Activated T-cell treated with anti-CD3 and anti-CD28 coated beads, Interleukin-2, amount 50 U/mL, for 4 hours (primary cell): Measurements from ENCODE around the gene CELF5. TPM values are rescaled to one million over a fixed set of nuclear protein-coding genes. Genes with fewer than 3 reads are reported as not detected.
A peak's percentile ranks its signal among the peaks of the same experiment; 100 is the strongest.
"Not testable (repeated sequence)": the region's sequence is repeated elsewhere in the genome, so short reads cannot be mapped to it uniquely, and the experiment has no call there.

Experiments
- ATAC-seq, 2 donors: fragments of 200-7000 bp; cut with Tn5 transposase; one replicate each; pipeline ENCODE4 v1.10.0; 2021
- DNase-seq: peaks from one replicate; pipeline ENCODE4 v3.0.0-alpha.2; 2020
- H3K27me3 Mint-ChIP-seq: one replicate; pipeline ENCODE4 v1.8.0; 2021; ENCODE audit warnings: low read depth, mixed read lengths
- H3K36me3 Mint-ChIP-seq: one replicate; pipeline ENCODE4 v1.8.0; 2022; ENCODE audit warnings: mixed read lengths; ENCODE audit not compliant: insufficient read depth
- H3K4me1 Mint-ChIP-seq: one replicate; pipeline ENCODE4 v1.8.0; 2021; ENCODE audit warnings: low read depth, mixed read lengths
- H3K4me3 Mint-ChIP-seq: one replicate; pipeline ENCODE4 v1.8.0; 2021; ENCODE audit warnings: mild to moderate bottlenecking, moderate library complexity, mixed read lengths
- H3K9me3 Mint-ChIP-seq: one replicate; pipeline ENCODE4 v1.8.0; 2021; ENCODE audit warnings: mixed read lengths
- total RNA-seq, 3 donors: library from RNA; stranded (reverse); gene quantifications; one replicate each; pipeline ENCODE4 v1.2.1, GENCODE V29; 2021

The CELF5 gene
- total RNA-seq, 3 donors from 2014 or later = 0.05 to 0.38 TPM; not detected in 1

DNA sequence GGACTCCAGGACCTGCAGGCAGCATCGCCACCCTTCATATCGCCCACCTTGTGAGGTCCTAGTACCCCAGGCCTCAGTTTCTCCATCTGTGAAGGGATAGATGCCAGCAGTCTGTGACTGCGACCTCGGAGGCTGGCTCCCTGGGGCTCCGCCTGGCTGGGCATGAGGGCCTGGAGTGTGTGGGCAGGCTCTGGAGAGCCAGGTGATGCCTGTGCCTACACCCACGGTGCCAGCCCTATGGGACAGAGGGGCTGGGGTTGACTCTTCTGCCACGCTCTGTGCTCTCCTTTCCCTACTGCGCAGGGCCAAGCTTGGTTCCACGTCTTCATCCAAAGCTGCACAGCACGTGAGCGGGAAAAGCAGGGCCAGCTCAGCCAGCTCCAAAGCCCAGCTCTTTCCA is 115.9 kb downstream of the CELF5 start:
- no peak overlapping the region for H3K4me3 Mint-ChIP-seq
- no peaks in the 10 kb centered on the region for H3K36me3 Mint-ChIP-seq
- no peak for DNase-seq
- H3K27me3 Mint-ChIP-seq = no peaks in the 10 kb centered on the region
- no peaks in the 10 kb centered on the region for H3K9me3 Mint-ChIP-seq
- ATAC-seq = no peak
- H3K4me1 Mint-ChIP-seq = peaks cover 11% of the 10 kb centered on the region

DNA sequence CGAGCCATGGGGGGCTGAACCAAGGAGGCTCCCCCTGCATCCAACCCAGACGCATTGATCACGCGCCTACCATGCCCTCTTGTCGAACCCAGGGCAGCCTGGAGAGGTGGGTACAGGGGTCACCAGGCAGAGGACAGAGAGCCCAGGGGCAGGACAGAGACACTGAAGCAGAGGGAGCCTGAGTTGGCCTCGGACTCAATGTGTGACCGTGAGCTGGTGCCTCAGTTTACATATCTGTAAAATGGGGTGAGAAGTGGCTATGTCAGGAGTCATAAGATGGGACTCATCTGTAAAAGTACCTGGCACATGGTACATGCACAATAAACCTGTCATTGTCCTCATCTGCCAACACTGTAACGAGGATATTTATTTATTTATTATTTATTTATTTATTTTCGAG is 117.8 kb downstream of the CELF5 start:
- ATAC-seq = no peak
- H3K4me3 Mint-ChIP-seq = no peak overlapping the region
- H3K27me3 Mint-ChIP-seq = no peaks in the 10 kb centered on the region
- H3K4me1 Mint-ChIP-seq = peaks cover 11% of the 10 kb centered on the region
- H3K36me3 Mint-ChIP-seq = no peaks in the 10 kb centered on the region
- H3K9me3 Mint-ChIP-seq = no peaks in the 10 kb centered on the region
- no peak for DNase-seq

DNA sequence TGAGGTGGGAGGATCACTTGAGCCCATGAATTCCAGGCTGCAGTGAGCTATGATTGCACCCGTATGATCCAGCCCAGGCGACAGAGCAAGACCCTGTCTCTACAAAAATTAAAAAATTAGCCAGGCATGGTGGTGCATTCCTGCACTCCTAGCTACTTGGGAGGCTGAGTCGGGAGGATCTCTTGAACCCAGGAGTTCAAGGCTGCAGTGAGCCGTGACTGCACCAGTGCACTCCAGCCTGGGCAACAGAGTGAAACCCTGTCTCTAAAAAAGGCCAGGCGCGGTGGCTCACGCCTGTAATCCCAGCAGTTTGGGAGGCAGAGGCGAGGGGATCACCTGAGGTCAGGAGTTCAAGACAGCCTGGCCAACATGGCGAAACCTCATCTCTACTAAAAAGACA is 118.5 kb downstream of the CELF5 start:
- not testable (repeated sequence) for ATAC-seq, H3K9me3 Mint-ChIP-seq, H3K36me3 Mint-ChIP-seq, DNase-seq, H3K27me3 Mint-ChIP-seq, H3K4me3 Mint-ChIP-seq
- H3K4me1 Mint-ChIP-seq = peaks cover 11% of the 10 kb centered on the region

DNA sequence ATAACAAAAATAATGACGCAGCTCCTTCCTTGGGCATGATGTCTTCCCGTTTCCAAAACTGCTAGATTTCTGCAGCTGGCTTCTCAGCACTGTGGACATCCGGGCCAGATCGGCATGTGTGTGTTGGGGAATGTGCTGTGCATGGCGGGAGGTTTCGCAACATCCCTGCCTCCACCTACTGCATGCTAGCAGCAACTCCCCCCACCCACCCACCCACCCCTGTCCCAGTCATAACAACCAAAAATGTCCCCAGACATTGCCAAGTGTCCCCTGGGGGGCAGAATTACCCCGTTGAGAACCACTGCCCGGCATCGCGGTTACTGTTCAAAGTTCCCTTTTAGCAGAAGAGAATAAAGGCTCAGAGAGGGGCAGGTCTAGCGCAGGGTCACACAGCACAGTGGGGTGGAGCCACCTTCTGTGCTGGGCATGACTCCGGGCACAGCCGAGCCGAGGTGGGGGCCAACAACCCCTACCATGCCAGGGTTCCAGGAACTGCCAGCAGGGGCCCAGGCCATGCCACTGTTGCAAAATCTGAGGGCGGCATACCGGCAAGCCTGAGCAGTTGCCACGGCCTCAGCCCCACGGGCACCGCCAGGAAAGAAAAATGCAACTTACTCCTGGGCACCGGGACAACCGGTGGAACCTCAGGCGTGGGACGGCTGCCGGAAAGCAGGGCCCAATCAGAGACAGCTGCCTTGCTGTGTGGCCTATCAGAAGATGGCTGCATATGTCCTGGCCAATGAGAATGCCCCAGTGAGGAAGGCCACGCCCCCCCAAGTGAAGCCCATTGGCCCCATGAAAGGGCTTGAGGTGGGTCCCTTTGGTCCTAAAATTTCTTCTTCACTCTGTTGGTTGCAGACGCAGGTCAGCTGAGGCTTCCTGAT is 119.4 kb downstream of the CELF5 start:
- DNase-seq = peak; percentile 19
- Mint-ChIP-seq H3K4me3 (peak overlapping the region; percentile 46), H3K27me3 (no peaks in the 10 kb centered on the region), H3K4me1 (peaks cover 5% of the 10 kb centered on the region), H3K9me3 (no peaks in the 10 kb centered on the region), H3K36me3 (no peaks in the 10 kb centered on the region)
- peak; percentile 91 to 93 for ATAC-seq

- H3K27me3 Mint-ChIP-seq = no peaks in the 10 kb centered on the region
- no peak for ATAC-seq
- no peaks in the 10 kb centered on the region for H3K36me3 Mint-ChIP-seq
- no peaks in the 10 kb centered on the region for H3K9me3 Mint-ChIP-seq
- H3K4me1 Mint-ChIP-seq = peaks cover 3% of the 10 kb centered on the region
- no peak for DNase-seq
- no peak overlapping the region for H3K4me3 Mint-ChIP-seq
Observed at GRCh38 chr19:3344608-3345598, 120.4 kb downstream of the CELF5 start.

DNA sequence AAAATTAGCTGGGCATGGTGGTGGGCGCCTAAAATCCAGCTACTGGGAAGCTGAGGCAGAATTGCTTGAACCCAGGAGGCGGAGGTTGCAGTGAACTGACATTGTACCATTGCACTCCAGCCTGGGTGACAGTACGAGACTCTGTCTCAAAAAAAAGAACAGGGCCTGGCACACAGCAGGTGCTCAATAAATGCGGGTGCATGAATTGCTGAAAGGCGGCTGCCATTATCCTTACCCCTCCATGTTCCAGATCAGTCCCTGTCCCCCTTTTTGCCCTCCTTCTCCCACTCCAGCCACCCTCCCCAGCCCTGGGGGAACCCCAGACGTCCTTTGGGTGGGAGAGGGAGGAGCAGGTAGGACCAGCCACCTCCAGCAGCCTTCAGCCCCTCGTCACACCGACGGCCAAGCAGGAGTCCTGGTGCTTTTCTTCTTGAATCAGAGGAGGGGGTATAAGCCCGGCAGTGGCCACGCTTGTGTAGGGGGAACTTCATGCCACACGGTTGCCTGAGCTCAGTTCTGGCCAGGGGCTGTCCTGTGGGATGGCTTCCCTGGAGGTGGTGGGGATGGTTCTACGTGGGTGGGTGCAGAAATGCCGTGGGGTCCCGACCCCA is 121.5 kb downstream of the CELF5 start:
- Mint-ChIP-seq H3K4me3 (no peak overlapping the region), H3K4me1 (peaks cover 2% of the 10 kb centered on the region), H3K9me3 (no peaks in the 10 kb centered on the region), H3K36me3 (no peaks in the 10 kb centered on the region), H3K27me3 (no peaks in the 10 kb centered on the region)
- ATAC-seq = no peak
- DNase-seq = no peak

Other genes starting within 250 kb of the CELF5 start
- under 1 TPM in 2 of 3 donors, not detected in 1; 0.16 to 0.90 TPM for gene TLE6, start 247.1 kb upstream of the CELF5 start, total RNA-seq
- 1 to 10 TPM; 4.8 to 5.9 (median 5.7) TPM for gene TLE2, start 195.4 kb upstream of the CELF5 start, total RNA-seq
- gene TLE5, start 162.2 kb upstream of the CELF5 start, total RNA-seq = 100 to 1,000 TPM; 232 to 275 (median 258) TPM
- gene GNA11, start 130.3 kb upstream of the CELF5 start, total RNA-seq = 10 to 100 TPM in 2 of 3 donors, 1 to 10 TPM in 1; 8.0 to 13.5 (median 11.0) TPM
- 10 to 100 TPM in 2 of 3 donors, 1 to 10 TPM in 1; 8.8 to 19.9 (median 11.3) TPM for gene GNA15, start 88.6 kb upstream of the CELF5 start, total RNA-seq
- gene S1PR4, start 45.9 kb upstream of the CELF5 start, total RNA-seq = 10 to 100 TPM; 19.4 to 24.5 (median 23.8) TPM
- 100 to 1,000 TPM; 169 to 200 (median 177) TPM for gene NCLN, start 38.7 kb upstream of the CELF5 start, total RNA-seq
- 10 to 100 TPM; 26.0 to 33.6 (median 30.3) TPM for gene NFIC, start 141.9 kb downstream of the CELF5 start, total RNA-seq